ENCODE measurements around the gene AXIN1.
"Not testable (repeated sequence)": the region's sequence is repeated elsewhere in the genome, so short reads cannot be mapped to it uniquely, and the experiment has no call there.

Gene AXIN1

DNA sequence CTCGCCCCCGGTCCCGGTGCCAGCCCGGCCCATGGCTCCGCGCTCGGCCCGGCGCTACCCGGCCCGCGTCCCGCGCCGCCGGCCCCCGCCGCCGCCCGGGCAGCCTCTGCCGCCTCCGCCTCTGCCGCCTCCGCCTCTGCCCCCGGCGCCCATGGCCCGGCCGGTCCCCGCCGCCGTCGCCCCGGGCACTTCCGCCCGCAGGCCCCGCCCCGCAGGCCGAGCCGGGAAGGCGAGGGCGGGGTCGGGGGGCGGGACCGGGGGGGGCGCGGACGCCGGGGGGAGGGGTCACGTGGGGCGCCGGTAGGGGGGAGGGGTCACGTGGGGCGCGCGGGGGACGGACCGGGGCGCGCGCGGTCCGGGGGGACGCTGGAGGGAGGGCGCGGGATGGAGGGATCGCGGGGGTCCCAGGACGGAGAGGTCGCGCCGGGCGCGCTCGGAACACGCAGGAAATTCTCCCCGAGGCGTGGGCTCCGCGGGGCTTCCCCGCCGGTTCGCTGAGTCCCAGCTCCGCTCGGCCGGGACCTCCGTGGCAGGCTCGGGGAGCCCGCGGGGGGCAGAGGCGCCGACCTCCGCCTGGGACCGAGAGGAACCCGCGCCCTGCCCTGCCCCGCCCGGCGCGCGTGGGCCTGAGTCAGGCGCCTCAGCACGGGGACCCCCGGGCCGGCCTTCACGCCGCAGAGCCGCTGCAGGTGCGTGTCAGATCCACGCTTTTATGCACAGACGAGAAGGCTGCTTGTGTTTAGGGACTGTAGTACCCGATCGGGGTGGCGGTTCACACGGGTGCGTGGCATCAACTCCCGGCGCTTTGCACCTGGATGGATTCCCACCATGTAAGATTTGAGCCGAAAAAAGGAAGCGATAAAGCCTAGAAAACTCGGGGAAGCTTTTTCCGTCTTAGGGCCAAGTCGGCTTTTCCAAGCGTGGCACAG, 29.5 kb upstream of the AXIN1 start, which contains the start of gene PGAP6:
PGAP6 (minus strand) TSS at position 190 of the 929 bp plus-strand sequence; CDS start at position 33, 157 bp downstream.
- DNase-seq (ENCODE audit: low read depth in 3 of 3, low spot score in 1 of 3), result peak in 1 of 3 donors; percentile 67

DNA sequence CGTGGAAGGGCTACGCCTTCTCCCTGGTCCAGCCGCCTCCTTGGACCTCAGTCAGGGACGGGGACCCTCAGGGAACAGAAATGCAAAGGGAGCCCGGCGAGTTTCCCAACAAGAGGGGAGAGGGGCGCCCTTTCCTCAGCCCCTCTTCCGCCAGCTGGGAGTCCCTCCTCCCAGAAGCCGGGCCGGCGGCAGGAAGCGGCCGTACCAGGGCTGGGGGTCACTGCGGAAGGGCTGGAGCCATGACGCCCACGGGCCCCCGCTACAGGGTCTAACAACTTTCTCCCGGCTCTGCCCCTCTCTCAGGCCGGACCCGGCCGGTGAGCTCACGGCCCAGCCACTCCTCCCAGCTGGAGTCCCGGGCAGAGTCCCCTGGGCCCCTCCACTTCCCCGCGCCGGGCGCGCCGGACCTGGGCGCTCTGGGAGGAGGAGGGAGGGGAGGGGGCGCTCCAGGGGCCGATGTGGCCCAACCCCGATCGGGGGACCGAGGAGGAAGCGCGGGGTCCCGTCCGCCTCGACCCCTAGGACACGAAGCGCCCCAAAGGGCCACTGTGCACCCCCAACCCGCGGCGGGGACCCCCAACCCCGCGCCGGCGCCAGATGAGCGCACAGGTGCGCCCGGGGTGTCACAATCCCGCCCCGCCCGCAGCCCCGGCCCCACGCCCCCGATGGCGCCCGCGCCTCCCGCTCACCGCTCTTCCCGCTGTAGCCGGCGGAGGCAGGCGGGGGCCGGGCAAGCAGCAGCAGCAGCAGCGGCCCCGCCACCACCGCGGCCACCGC, 28.7 kb upstream of the AXIN1 start:
- DNase-seq (ENCODE audit: low read depth in 3 of 3, low spot score in 1 of 3), result no peak

DNA sequence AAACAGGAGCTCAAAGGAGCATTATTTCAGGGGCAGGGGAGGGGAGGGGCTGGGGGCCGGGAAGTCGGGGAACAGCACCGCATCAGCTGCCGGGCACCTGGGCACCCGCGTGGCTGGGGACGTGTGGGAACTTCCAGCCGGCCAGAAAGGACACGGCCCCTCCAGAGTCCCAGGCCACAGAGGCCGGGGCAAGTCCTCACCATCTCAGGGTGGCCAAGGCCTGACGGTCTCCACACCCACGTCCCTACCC, 28.2 kb upstream of the AXIN1 start:
- no peak for DNase-seq (ENCODE audit: low read depth in 3 of 3, low spot score in 1 of 3)

DNA sequence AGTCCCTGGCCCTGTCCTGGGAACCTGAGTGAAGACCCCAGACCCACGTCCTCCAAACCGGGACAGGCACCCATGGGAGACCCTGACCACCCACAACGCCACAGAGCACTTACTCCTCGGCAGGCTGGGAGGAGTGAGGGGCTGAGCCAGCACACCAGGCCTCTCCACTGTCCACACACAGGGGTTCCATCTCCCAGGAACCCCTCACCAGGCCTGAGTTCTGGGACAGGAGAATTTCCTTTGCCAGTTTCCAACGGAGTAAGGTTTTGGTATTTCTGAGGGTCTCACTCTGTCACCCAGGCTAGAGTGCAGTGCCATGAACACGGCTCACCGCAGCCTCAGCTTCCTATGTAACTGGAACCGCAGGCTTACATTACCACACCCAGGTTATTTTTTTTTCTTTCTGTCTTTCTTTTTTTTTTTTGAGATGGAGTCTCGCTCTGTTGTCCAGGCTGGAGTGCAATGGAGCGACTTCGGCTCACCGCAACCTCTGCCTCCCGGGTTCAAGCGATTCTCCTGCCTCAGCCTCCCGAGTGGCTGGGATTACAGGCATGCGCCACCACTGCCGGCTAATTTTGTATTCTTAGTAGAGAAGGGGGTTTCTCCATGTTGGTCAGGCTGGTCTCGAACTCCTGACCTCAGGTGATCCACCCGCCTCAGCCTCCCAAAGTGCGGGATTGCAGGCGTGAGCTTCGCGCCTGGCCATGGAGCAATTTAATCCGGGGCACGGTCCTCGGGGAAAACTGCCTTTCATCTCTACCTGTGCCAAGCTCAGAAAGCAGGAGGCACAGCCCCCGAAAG, 27.6 kb upstream of the AXIN1 start:
- DNase-seq (ENCODE audit: low read depth in 3 of 3, low spot score in 1 of 3), result no peak

DNA sequence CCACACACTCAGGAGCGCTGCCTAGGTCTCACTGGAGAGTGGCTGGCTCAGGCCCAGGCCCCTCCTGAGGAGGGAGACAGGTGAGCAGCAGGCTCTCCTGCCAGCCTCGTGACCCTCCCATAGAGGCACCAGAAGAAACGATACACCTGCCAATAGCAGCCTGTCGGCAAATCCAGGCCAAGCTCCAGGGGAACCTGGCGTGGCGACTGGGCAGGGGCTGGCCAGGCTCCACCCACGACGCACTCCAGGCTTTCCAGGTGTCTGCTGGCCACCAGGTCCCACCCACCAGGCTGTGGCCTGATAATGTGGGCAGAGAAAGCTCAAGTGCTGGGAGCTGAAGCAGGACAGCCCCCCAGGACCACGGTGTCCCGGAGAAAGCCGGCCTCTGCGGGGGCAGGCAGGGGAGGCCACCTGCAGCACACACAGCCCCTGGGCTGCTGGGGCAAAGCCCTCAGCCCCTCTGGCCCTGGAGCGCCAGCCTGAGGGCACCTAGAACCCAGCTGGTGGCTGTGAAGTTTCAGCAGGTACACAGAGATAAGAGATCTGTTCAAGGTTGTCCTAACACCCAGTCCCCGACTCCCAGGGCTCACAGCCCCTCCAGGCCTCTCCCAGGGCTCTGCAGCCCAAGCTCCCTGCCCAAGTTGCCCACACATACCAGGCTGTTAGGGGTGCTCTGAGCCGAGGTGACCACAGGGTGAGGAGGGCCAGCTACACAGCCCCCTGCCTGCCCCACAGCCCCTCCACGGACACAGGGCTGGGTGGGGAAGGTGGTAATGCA, 26.8 kb upstream of the AXIN1 start:
- DNase-seq (ENCODE audit: low read depth in 3 of 3, low spot score in 1 of 3), result no peak

GRCh38 chr16:378821-379182, 26.3 kb upstream of the AXIN1 start:
- no peak for DNase-seq (ENCODE audit: low read depth in 3 of 3, low spot score in 1 of 3)

- not testable (repeated sequence) for DNase-seq (ENCODE audit: low read depth in 3 of 3, low spot score in 1 of 3)
Measured at GRCh38 chr16:378113-378820, 25.7 kb upstream of the AXIN1 start.

- no peak for DNase-seq (ENCODE audit: low read depth in 3 of 3, low spot score in 1 of 3)
Measured at GRCh38 chr16:377419-377951, 25.0 kb upstream of the AXIN1 start.

- DNase-seq (ENCODE audit: low read depth in 3 of 3, low spot score in 1 of 3), result no peak
Measured at GRCh38 chr16:376817-377418, 24.4 kb upstream of the AXIN1 start.

DNA sequence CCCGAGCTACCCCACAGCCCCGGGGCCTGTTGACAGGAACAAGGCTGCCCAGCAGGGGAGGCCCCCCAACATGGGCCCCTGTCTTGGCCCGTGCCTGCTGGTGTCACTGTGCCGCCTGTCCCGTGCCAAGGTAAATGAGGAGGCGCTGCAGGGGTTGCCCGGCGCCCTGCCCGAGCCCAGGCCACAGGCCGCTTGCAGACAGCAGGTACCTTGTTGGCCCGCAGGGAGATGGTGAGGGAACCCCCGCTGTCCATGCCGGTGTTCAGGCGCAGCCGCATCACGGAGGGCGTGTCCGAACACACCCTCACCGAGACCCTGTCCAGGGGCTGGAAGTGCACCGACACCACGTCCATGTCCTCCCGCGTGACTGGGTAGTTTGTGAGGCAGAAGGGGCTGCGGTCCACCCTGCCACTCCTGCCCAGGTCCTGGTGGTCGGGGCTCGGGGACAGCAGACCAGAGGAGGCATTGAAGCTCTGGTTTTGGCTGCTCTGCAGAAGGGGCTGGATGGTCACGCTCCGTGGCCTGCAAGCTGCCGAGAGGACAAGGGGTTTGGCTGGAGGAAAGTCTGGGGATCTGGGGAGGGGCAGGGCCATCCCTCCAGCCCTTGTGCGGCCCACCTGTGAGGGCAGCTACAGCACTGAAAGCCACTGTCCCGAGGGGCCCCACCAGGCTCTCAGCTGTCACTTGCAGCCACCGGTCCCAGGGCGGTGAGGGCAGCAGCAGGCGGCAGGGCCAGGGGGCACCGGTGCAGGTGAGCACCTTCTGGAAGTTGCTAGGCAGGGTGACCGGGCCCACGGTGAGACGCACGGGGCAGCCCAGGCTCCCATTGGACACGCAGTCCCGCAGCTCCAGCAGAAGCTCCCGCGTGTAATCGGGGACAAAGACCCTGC, 23.6 kb upstream of the AXIN1 start:
- no peak for DNase-seq (ENCODE audit: low read depth in 3 of 3, low spot score in 1 of 3)

DNA sequence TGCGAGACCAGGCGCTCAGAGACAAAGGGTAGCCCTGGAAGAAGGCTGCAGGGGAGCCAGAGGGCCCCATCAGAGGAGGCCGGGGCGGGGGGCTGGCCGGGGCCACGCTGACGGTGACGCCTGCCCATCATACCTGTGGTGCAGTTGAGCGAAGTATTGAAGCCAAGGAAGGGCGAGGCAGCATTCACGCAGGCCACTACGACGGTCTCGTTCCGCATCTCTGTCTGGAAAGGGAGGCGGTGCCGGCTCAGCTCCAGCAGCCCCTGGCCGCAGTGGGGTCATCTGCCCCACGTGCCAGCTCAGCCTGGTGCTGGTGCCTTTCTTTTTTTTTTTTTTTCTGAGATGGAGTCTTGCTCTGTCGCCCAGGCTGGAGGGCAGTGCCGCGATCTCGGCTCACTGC, 22.7 kb upstream of the AXIN1 start:
- DNase-seq (ENCODE audit: low read depth in 3 of 3, low spot score in 1 of 3), result no peak

GRCh38 chr16:374616-374926, 22.0 kb upstream of the AXIN1 start:
- no peak for DNase-seq (ENCODE audit: low read depth in 3 of 3, low spot score in 1 of 3)

DNA sequence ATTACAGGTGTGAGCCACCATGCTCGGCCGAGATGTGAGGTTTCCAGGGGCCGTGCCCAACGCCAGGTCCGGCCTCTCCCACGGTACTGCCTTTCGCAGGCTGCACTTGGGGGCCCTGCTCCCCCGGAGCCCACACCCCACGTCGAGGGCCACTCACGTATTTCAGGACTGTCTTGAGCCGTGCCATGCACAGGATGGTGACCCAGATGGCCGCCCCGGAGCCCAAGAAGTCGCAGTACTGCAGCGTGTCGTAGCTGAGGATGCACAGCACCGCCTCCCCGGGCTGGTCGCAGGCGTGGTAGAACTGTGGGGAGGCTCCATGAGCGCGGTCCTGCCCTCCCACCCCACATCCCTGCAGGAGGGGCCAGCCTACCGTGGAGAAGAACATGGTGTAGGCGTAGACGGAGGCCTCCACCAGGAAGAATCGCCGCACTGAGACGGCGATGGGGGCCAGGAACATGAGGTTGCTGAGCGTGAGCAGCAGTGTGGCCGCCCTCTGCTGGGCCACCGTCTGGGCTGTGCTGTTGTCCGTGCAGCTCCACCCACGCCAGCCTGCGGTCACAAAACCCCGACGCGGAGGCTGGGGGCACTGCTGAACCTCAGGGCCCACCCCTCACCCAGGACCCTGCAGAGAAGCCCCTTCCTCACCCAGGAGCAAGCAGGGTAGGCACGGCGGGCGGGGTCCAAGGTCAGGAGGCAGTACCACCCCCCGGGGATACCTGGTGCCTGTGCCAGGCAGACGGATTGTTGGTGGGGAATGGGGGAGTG, 21.5 kb upstream of the AXIN1 start:
- DNase-seq (ENCODE audit: low read depth in 3 of 3, low spot score in 1 of 3), result no peak

GRCh38 chr16:373020-373598, 20.6 kb upstream of the AXIN1 start:
- DNase-seq (ENCODE audit: low read depth in 3 of 3, low spot score in 1 of 3), result no peak

GRCh38 chr16:372302-372983, 19.9 kb upstream of the AXIN1 start:
- no peak for DNase-seq (ENCODE audit: low read depth in 3 of 3, low spot score in 1 of 3)

DNA sequence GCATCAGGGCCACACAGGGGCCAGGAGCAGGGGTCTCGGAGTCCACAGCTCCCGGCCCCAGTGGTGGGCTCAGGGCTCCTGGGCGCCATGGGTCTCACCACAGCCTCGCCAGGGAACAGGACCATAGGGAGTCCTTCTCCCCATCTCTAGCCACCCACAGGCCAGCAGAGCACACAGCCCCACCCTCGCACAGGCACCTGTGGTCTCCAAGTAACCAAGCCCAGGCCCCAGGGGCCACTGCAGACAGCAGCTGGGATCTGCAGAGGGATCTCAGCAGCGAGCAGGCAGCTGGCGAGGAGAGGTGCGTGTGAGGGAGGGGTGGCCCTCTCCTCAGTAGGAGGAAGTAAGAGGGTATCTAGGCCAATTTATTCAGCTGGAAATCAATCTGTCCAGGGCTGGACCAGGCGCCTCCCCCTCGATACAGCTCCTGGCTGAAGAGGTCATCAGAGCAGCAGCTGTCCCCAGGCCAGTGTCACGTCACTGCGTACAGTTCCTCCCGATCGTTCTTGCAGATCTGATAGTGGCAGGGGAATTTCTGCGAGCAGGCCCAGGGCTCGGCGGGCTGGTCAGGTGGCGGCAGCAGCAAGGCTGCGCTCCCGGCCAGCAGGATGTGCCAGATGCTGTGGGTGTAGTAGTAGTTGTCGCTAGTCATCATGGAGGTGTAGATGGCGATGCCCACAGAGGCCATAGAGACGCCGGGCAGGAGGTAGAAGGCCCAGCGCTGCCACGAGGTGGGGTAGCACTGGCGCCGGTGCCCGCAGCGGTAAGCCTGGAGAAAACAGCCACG, 19.2 kb upstream of the AXIN1 start:
- DNase-seq (ENCODE audit: low read depth in 3 of 3, low spot score in 1 of 3), result no peak
